Fibroblast of mammary gland (primary cell): Measurements from ENCODE around the gene GALR1.
A peak's percentile ranks its signal among the peaks of the same experiment; 100 is the strongest.
"Not testable (repeated sequence)": the region's sequence is repeated elsewhere in the genome, so short reads cannot be mapped to it uniquely, and the experiment has no call there.

Source experiments
- DNase-seq: peaks from one replicate; pipeline ENCODE4 v3.0.0-alpha.2; 2010; ENCODE audit warnings: low read depth
- H3K4me3 ChIP-seq: 2 replicates; pipeline ENCODE4 v1.5.1; 2011; ENCODE audit warnings: low read depth, mild to moderate bottlenecking, low read length, moderate library complexity; ENCODE audit not compliant: control insufficient read depth
- TF ChIP-seq, protein P1 (sequence below): conservative IDR thresholded peaks from 2 replicates; pipeline ENCODE4 v1.5.1; 2011; ENCODE audit warnings: low read depth, low read length, inconsistent platforms; ENCODE audit not compliant: control insufficient read depth, insufficient read depth

GALR1 gene

DNA sequence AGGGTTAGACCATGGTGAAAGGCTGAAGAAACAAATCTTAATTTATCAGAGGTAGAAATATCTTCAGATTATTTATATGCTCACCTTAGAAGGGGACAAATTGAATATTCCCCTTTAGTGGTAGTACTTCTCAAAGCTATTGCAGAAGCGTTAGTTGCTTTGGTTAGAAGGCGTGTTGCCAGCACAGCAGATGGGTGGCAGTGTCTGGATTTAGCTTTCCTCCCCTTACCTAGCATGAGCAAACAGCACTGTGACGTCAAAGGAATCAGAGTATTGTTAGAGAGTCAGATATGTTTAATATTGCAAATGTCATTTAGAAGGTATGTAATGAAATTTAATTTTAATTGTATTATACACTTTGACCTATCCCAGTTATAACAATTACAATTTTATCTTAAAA, 27.2 kb upstream of the GALR1 start:
- H3K4me3 ChIP-seq: no peak overlapping the region
- no peak for DNase-seq
- TF ChIP-seq, protein P1, sequence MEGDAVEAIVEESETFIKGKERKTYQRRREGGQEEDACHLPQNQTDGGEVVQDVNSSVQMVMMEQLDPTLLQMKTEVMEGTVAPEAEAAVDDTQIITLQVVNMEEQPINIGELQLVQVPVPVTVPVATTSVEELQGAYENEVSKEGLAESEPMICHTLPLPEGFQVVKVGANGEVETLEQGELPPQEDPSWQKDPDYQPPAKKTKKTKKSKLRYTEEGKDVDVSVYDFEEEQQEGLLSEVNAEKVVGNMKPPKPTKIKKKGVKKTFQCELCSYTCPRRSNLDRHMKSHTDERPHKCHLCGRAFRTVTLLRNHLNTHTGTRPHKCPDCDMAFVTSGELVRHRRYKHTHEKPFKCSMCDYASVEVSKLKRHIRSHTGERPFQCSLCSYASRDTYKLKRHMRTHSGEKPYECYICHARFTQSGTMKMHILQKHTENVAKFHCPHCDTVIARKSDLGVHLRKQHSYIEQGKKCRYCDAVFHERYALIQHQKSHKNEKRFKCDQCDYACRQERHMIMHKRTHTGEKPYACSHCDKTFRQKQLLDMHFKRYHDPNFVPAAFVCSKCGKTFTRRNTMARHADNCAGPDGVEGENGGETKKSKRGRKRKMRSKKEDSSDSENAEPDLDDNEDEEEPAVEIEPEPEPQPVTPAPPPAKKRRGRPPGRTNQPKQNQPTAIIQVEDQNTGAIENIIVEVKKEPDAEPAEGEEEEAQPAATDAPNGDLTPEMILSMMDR: no peak

DNA sequence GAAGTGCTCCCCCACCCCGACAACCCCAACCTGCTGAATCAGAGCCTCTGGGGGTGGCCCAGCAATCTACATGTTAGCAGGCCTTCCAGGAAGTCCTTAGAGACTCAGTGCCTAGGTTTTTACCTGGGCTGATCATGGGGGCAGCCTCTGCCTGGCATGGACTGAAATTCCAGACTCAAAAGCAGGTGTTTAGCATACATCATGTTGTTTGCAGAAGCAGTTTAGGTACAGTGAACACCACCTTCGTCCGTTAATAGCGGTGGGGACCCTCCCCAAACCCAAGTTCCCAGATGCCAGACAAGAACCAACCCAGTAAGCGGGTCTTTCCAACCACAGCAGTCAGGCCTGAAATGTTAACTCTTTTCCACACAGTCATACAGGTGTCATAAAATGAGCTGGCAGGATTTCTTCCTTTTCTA, 26.4 kb upstream of the GALR1 start:
- no peak overlapping the region for H3K4me3 ChIP-seq
- DNase-seq: no peak
- TF ChIP-seq, protein P1: no peak

DNA sequence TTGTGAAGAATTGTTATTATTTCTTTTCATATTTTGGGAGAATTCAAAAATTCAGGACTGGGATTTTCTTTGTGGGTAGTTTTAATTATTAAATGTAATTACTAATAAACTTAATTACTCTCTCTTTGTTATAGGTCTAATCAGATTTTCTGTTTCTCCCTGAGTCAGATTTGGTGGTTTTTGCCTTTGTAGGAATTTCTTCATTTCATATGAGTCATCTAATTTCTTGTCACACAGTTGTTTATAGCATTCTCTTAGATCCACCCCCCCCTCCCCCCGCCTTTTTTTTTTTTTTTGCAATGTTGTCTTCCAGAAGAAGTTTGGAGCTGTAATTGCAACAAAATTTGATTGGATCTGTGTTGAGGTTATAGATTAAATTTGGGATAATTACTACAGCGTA, 26.0 kb upstream of the GALR1 start:
- TF ChIP-seq, protein P1: no peak
- H3K4me3 ChIP-seq: no peak overlapping the region
- peak; percentile 78 for DNase-seq

DNA sequence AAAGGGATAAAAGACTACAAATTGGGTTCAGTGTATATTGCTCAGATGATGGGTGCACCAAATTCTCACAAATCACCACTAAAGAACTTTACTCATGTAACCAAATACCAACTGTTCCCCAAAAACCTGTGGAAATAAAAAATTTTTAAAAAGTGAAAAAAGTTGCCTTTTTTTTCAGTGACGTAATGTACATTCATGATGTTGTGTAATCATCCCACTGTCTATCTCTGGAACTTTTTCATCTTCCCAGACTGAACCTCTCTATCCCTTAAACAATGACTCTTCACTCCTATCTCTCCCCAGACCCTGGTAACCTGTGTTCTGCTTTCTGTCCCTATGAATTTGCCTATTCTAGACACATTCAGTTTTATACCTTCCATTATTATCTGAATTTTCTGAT, 19.0 kb upstream of the GALR1 start:
- H3K4me3 ChIP-seq: no peak overlapping the region
- TF ChIP-seq, protein P1: no peak
- DNase-seq: no peak

DNA sequence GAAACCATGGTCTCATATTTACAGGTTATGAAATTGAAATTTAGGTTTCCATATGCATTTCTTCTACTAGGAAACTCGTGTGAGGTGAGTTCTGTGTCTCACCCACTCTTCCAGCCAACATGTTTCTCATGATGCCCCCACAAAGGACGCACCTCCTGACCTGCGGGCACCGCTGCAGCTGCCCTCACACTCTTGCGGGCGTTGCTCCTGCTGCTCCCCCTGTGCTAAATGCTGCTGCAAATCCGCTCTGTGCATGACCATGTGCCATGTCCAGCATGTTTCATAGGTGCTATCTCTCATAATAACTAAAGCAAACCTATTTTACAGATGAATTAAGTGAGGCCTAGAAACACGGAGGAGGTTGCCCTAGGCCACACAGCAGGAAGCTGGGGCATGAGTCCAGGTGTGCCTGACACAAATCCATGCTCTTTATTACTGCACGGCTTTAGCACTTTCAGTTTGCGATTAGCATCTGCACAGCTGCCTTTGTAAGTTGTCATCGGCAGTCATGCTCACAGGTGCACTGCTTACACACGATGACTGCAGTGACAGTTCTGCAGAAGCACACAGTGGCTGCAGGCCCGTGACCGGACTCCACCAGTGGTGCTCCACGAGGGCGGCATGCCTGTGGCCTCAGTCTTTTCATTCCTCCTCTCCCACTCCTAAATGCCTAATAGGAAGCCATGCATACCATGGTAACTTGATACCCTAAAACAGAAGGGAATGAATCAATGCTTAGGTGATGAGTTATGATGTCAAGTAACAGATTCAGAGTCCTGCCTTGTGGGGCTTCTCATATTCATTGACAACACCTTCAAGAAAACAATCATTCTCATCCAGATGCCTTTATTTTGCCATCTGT, 14.9 kb upstream of the GALR1 start:
- TF ChIP-seq, protein P1: no peak
- no peak overlapping the region for H3K4me3 ChIP-seq
- no peak for DNase-seq

DNA sequence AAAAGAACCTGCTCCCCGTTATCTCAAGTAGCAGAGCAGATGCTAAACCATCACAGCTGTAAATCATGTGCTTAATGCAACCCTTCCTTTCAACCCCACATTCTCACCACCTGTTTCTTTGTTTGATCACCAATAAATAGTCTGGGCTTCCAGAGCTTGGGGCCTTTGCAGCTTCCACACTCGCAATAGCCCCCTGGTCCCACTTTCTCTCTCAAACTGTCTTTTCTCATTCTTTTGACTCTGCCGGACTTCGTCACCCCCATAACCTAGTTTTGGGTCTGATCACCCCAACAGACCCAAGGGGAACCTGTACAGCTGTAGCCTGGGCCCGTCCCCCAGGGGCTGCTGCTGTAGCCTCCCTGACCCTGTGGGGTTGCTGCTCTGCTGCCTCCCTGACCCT, 10.4 kb upstream of the GALR1 start:
- DNase-seq, H3K4me3 ChIP-seq: not testable (repeated sequence)

DNA sequence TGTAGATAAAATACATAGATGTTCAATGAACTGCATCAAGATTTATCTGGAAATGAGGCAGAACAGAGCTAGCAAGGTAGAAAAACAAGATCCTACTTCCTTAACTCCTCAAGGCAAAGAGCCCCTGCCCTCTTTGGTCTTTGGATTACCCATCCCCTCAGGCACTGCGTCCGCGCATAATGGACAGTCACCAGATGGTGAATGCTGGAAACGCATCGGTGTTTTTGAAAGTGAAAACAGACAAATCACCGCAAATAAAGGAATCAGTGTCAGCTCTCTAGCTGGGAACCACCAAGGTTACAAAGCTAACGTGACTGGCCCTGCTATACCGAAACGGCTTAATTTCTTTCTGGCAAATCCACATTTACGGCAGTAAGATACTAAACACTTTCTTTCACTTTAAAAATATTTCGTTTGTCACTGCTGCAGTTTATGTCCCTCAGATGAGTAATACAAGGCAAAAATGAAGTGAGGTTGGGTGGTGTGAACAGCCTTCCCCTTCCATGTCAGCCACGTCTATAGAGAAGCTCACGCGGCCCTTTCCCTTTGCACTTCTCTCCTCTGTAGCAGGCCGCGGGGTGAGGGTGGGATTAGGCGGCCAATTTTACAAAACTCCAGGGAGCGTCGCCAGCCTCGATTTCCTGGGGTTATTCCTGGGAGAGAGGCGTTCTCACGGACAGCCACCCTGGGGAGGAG, 627 bp upstream of the GALR1 start:
- TF ChIP-seq, protein P1: no peak
- H3K4me3 ChIP-seq: no peak overlapping the region
- no peak for DNase-seq
